Measurements from ENCODE around the gene SUGP1. TPM values are rescaled to one million over a fixed set of nuclear protein-coding genes. Genes with fewer than 3 reads are reported as not detected.

Gene SUGP1
- total RNA-seq, 4 donors from 2014 or later, result 28.4 to 37.6 (median 32.3) TPM

DNA sequence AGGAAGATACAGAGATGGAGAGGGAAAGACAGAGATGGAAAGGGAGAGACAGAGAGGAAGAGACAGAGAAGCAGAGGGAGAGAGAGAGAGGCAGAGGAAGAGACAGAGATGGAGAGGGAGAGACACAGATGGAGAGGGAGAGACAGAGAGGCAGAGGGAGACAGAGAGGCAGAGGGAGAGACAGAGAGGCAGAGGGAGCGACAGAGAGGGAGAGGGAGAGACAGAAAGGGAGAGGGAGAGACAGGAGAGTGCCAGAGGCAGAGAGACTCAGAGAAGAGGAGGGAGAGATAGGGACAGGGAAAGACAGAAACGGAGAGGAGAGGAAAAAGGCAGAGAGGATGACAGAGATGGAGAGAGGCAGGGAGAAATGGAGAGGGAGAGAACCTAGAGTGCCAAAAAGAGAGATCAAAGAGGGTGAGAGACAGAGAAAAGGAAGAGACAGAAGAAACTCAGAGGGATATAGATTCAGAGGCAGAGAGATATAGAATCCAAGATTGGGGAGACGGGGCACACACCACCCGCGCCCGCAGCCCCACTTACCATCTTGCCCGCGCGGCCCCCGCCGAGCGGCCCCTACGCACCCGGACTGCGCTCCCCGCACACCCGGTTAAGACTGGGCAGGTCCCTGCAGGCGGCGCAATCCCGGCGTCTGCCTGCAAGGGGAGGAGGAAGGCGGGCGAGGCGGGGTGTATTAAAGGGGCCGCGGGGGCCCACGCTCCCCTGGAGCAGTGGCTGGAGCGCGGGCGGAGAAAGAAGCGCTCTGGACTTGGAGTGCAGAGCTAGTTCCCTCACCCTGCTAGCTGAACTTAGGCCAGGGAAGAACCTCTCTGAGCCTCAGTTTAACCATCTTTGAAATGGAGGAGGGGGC is 57.9 kb downstream of the SUGP1 start:
- Histone ChIP-seq H3K4me3 (no peak overlapping the region), H3K27ac (no peak overlapping the region), H3K9me3 (peaks cover 0 to 4% (median 0%) of the 10 kb centered on the region in 3 donors), H3K36me3 (no peaks in the 10 kb centered on the region), H3K4me1 (peaks cover 0 to 14% (median 5%) of the 10 kb centered on the region in 3 donors), H3K27me3 (peaks cover 73% of the 10 kb centered on the region)
- ATAC-seq, result no peak
- TF ChIP-seq POLR2AphosphoS5 (IDR thresholded peaks at IDR 0.05) (no peak), POLR2A (IDR thresholded peaks at IDR 0.05) (no peak), EP300 (IDR thresholded peaks at IDR 0.05) (no peak)
- TF ChIP-seq, protein P1, sequence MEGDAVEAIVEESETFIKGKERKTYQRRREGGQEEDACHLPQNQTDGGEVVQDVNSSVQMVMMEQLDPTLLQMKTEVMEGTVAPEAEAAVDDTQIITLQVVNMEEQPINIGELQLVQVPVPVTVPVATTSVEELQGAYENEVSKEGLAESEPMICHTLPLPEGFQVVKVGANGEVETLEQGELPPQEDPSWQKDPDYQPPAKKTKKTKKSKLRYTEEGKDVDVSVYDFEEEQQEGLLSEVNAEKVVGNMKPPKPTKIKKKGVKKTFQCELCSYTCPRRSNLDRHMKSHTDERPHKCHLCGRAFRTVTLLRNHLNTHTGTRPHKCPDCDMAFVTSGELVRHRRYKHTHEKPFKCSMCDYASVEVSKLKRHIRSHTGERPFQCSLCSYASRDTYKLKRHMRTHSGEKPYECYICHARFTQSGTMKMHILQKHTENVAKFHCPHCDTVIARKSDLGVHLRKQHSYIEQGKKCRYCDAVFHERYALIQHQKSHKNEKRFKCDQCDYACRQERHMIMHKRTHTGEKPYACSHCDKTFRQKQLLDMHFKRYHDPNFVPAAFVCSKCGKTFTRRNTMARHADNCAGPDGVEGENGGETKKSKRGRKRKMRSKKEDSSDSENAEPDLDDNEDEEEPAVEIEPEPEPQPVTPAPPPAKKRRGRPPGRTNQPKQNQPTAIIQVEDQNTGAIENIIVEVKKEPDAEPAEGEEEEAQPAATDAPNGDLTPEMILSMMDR (IDR thresholded peaks at IDR 0.05), result no peak
- 0 to 6% methylated on average over 12 to 14 of the region's 31 CpGs for WGBS, 2 donors (ENCODE audit: low coverage in 1 of 2)

DNA sequence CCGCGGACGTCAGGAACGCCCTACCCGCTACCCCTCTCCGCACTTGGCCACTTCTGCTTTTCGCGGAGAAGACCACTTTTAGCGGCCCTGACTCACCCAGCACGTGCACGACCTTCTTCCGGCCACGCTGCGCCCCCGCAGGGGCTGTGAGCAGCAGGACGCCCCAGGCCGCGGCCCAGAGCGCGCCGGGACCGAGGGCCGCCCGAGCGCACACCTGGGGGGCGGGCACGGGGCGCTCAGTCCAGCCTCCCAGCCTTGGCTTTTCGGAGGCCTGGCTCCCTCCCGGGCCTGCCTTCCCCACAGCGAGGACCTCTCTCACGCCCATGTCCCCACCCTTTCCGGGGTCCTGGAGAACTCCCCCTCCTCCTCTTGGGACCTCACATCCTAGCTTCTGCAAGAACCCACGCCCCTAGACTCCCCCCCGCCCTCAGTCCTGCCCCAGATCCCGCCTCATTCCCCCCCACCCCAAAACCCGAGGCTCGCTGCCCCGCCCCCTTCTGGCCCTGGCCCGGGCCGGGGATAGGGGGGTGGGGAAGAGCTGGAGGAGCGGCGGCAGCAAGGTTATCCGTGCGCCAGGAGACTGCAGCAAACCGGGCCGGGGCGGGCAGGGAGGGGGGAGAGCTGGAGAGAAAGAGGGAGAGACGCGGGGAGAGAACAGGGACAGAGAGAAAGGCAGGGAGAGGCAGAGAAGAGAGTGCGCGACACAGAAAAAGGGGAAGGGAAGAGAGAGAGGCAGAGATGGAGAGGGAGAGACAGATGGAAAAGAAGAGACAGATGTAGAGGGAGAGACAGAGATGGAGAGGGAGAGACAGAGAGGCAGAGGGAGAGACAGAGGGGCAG is 58.7 kb downstream of the SUGP1 start:
- Histone ChIP-seq H3K4me3 (peak overlapping the region in 1 of 2 donors; percentile 33), H3K4me1 (peaks cover 0 to 14% (median 5%) of the 10 kb centered on the region in 3 donors), H3K9me3 (peaks cover 0 to 4% (median 0%) of the 10 kb centered on the region in 3 donors), H3K27me3 (peaks cover 82% of the 10 kb centered on the region), H3K27ac (no peak overlapping the region), H3K36me3 (no peaks in the 10 kb centered on the region)
- TF ChIP-seq POLR2AphosphoS5 (IDR thresholded peaks at IDR 0.05), result no peak
- TF ChIP-seq, protein P1 (IDR thresholded peaks at IDR 0.05), result no peak
- no peak for TF ChIP-seq POLR2A (IDR thresholded peaks at IDR 0.05)
- TF ChIP-seq EP300 (IDR thresholded peaks at IDR 0.05), result no peak
- 0 to 3% methylated on average over 8 to 11 of the region's 52 CpGs for WGBS, 2 donors (ENCODE audit: low coverage in 1 of 2)
- ATAC-seq, result no peak

DNA sequence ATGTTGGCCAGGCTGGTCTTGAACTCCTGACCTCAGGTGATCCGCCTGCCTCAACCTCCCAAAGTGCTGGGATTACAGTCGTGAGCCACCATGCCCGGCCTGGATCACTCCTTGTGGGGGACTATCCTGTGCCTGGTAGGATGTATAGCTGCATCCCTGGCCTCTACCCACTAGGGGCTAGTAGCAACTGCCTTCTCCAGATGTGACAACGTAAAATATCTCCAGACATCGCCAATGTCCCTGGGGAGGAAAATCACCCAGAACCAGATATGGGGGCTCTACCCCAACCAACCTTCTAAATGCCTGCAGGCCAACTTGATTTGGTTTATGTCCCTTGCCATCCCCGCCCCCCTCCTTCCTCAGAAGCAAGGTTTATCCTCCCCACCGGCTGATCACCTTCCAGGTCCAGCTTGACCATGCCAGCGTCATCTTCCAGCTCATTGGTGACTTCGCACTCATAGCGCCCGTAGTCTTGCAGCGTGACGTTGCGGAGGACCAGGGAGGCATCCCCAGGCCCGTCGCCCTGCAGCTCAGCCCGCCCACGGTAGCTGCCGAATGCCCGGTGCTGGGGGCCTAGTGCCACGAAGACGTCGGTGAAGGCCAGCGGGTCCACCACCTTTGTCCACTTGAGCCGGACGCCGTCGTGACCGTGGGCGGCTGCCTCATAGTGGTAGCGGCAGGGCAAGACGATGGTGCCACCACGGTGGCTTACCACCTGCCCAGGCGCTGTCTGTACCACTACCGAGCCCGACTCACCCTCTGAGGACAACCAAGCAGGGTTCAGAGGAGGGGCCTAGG is 59.7 kb downstream of the SUGP1 start:
- no peak for ATAC-seq
- H3K9me3 ChIP-seq, result peaks cover 0 to 4% (median 0%) of the 10 kb centered on the region in 3 donors
- peaks cover 91% of the 10 kb centered on the region for H3K27me3 ChIP-seq
- no peak overlapping the region for H3K4me3 ChIP-seq
- WGBS, 2 donors (ENCODE audit: low coverage in 1 of 2), result 67 to 84% methylated on average over 6 to 8 of the region's 36 CpGs
- TF ChIP-seq POLR2A (IDR thresholded peaks at IDR 0.05) (no peak), POLR2AphosphoS5 (IDR thresholded peaks at IDR 0.05) (no peak), EP300 (IDR thresholded peaks at IDR 0.05) (no peak)
- TF ChIP-seq, protein P1 (IDR thresholded peaks at IDR 0.05), result no peak
- no peaks in the 10 kb centered on the region for H3K36me3 ChIP-seq
- H3K27ac ChIP-seq, result no peak overlapping the region
- peaks cover 0 to 14% (median 5%) of the 10 kb centered on the region in 3 donors for H3K4me1 ChIP-seq

DNA sequence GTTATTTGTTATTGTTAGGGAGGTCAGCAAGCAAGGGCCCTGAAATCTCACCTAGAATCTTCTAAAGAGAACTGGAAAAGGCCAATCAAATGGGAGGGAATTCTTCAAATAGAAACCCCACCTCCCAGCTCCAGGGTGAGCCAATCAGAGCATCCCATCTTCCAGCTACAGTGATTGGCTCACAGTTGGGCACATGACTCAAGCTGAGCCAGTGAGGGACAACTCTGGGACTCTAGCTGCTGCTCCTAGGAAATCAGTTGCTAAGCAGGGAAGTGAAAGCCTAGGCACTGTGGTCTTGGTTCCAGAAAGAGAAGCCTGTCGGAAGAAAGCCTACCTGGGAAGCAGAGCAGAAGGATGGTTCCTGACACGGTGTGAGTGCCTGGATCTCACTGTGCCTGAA is 60.6 kb downstream of the SUGP1 start:
- Histone ChIP-seq H3K4me3 (no peak overlapping the region), H3K4me1 (peaks cover 0 to 14% (median 5%) of the 10 kb centered on the region in 3 donors), H3K9me3 (peaks cover 0 to 4% (median 0%) of the 10 kb centered on the region in 3 donors), H3K27me3 (peaks cover 99% of the 10 kb centered on the region), H3K27ac (no peak overlapping the region), H3K36me3 (no peaks in the 10 kb centered on the region)
- WGBS, 2 donors (ENCODE audit: low coverage in 1 of 2), result 58 to 67% methylated on average over 2 of the region's 2 CpGs
- no peak for TF ChIP-seq POLR2A (IDR thresholded peaks at IDR 0.05)
- TF ChIP-seq, protein P1 (IDR thresholded peaks at IDR 0.05), result no peak
- no peak for TF ChIP-seq POLR2AphosphoS5 (IDR thresholded peaks at IDR 0.05)
- no peak for TF ChIP-seq EP300 (IDR thresholded peaks at IDR 0.05)
- ATAC-seq, result no peak

Measured in gastroesophageal sphincter (tissue), 4 donors.